Aorta (tissue), 5 donors: ENCODE measurements around the gene CTIF. TPM values are rescaled to one million over a fixed set of nuclear protein-coding genes. Genes with fewer than 3 reads are reported as not detected.
"Not testable (repeated sequence)": the region's sequence is repeated elsewhere in the genome, so short reads cannot be mapped to it uniquely, and the experiment has no call there.

Experiments used
- ATAC-seq: fragments of 200-7000 bp; cut with Tn5 transposase; one replicate; pipeline ENCODE4 v1.9.1; 2022; ENCODE audit warnings: moderate library complexity; ENCODE audit not compliant: low FRiP score
- DNase-seq, 2 donors: peaks; one replicate each; pipeline ENCODE4 v3.0.0-alpha.2; 2020
- H3K27ac ChIP-seq, 2 donors: one replicate each; pipeline ENCODE4 v1.5.1; 2013; ENCODE audit warnings: low read length in 2 of 2, mild to moderate bottlenecking in 2 of 2, moderate library complexity in 2 of 2, control low read depth in 1 of 2, inconsistent platforms in 1 of 2, low read depth in 1 of 2
- H3K27me3 ChIP-seq, 2 donors: one replicate each; pipeline ENCODE4 v1.6.1; 2013; ENCODE audit warnings: control low read depth in 1 of 2, low read length in 1 of 2, mild to moderate bottlenecking in 1 of 2, moderate library complexity in 1 of 2; ENCODE audit not compliant: insufficient read depth in 2 of 2, control insufficient read depth in 1 of 2
- H3K36me3 ChIP-seq, 2 donors: one replicate each; pipeline ENCODE4 v1.6.1; 2013; ENCODE audit warnings: control low read depth in 1 of 2, low read length in 1 of 2, mild to moderate bottlenecking in 1 of 2; ENCODE audit not compliant: insufficient read depth in 2 of 2, control insufficient read depth in 1 of 2
- H3K4me1 ChIP-seq, 2 donors: one replicate each; pipeline ENCODE4 v1.6.1; 2013; ENCODE audit warnings: low read length in 2 of 2, control low read depth in 1 of 2, mild to moderate bottlenecking in 1 of 2, moderate library complexity in 1 of 2; ENCODE audit not compliant: insufficient read depth in 2 of 2, control insufficient read depth in 1 of 2
- H3K4me3 ChIP-seq, 2 donors: one replicate each; pipeline ENCODE4 v1.5.1; 2013; ENCODE audit warnings: low read length in 2 of 2, control low read depth in 1 of 2, mild to moderate bottlenecking in 1 of 2
- H3K9me3 ChIP-seq: one replicate; pipeline ENCODE4 v1.6.1; 2013; ENCODE audit warnings: mild to moderate bottlenecking, low read length; ENCODE audit not compliant: control insufficient read depth
- WGBS, 2 donors: extraction: QIAGEN DNeasy Blood & Tissue Kit; methylation state at CpG; one replicate each; pipeline ENCODE4 v1.1.7; 2013; 5-methylcytosine and 5-hydroxymethylcytosine counted together
- intact Hi-C, 2 donors: fragments of 100-400 bp; cut with DNase I; formaldehyde crosslinking; loops; one replicate each; pipeline versions ENCODE4 v1.14.2 to v1.15.0; 2022
- polyA plus RNA-seq, 2 donors: library from polyadenylated mRNA; stranded (reverse); fragments of 200-250 nt; gene quantifications; one replicate each; pipeline ENCODE4 v1.2.3, GENCODE V29; 2013
- total RNA-seq, 2 donors: library from RNA; stranded (reverse); fragmentation: NEBNext Ultra II Directional; extraction: Animal tissue kit (Norgen Biotek cat#: 25700); gene quantifications; one replicate each; pipeline ENCODE4 v1.2.1, GENCODE V29; 2021
- donor health status: healthy with polysubstance abuse.
- donor health status: Bipolar disorder and iron deficiency.
- donor health status: DM: no; HTN: no; CAD: no.
- donor health status: DM: no; HTN: no; CAD: no.
- donor health status: DM: yes; HTN: yes; CAD: no.

The CTIF gene
- total and polyA plus RNA-seq, 4 donors = 14.4 to 113 (median 93.4) TPM

DNA sequence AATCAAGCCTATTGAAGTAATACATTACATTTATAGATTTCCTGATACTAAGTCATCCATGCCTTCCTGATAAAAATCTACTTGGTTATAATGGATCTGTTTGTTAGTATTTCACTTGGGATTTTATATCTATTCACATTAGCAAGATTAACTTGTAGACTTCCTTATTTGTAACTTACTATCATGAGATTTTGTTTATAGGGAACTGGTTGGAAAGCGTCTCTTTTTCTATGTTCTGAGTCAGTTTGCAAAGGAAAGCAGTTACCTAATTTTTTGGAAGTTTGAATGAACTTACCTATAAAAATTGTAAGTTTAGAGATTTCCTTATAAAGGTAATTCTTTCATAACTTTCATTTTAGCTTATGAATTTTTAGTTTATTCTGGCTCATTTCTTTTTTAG is 270.5 kb downstream of the CTIF start:
- 54 to 55% methylated on average over 1 of the region's 1 CpG for WGBS, 2 donors
- no peak for ATAC-seq
- Histone ChIP-seq H3K9me3 (no peaks in the 10 kb centered on the region), H3K27me3 (no peaks in the 10 kb centered on the region), H3K4me1 (peaks cover 2 to 3% of the 10 kb centered on the region in 2 donors), H3K4me3 (no peak overlapping the region), H3K27ac (no peak overlapping the region), H3K36me3 (no peaks in the 10 kb centered on the region)
- no peak for DNase-seq
- intact Hi-C loops = no loop called here

- intact Hi-C loops = no loop called here
- Histone ChIP-seq H3K4me1 (peaks cover under 1 to 3% of the 10 kb centered on the region in 2 donors), H3K36me3 (no peaks in the 10 kb centered on the region), H3K9me3 (no peaks in the 10 kb centered on the region), H3K27me3 (no peaks in the 10 kb centered on the region), H3K4me3 (no peak overlapping the region), H3K27ac (no peak overlapping the region)
- DNase-seq (no peak), ATAC-seq (no peak)
Measured at GRCh38 chr18:48810805-48811204, 272.0 kb downstream of the CTIF start.

- H3K9me3 ChIP-seq = no peaks in the 10 kb centered on the region
- 91 to 92% methylated on average over 3 of the region's 3 CpGs for WGBS, 2 donors
- H3K4me3 ChIP-seq = no peak overlapping the region
- no peak overlapping the region for H3K27ac ChIP-seq
- ATAC-seq = no peak
- H3K36me3 ChIP-seq = no peaks in the 10 kb centered on the region
- H3K27me3 ChIP-seq = no peaks in the 10 kb centered on the region
- intact Hi-C loops = no loop called here
- peaks cover 0 to 3% of the 10 kb centered on the region in 2 donors for H3K4me1 ChIP-seq
- no peak for DNase-seq
Measured at GRCh38 chr18:48811401-48811800, 272.6 kb downstream of the CTIF start.

DNA sequence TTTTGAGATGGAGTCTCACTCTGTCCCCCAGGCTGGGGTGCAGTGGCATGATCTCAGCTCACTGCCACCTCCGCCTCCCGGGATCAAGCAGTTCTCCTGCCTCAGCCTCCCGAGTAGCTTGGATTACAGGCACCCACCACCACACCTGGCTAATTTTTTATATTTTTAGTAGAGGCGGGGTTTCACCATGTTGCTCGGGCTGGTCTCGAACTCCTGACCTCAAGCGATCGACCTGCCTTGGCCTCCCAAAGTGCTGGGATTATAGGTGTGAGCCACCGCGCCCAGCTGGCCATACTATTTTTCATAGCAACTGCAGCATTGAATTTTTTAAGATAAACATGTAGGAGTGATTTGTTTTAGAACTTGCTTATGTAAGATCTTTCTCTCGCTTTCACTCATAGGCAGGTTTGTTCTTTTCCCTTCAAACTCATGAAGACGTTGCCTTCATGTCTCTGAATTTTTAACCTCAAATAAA is 273.2 kb downstream of the CTIF start:
- H3K4me3 ChIP-seq, H3K9me3 ChIP-seq, ATAC-seq, H3K27me3 ChIP-seq, H3K36me3 ChIP-seq, DNase-seq, intact Hi-C loops, H3K4me1 ChIP-seq, H3K27ac ChIP-seq: not testable (repeated sequence)
- WGBS, 2 donors = 92 to 97% methylated on average over 12 of the region's 12 CpGs

DNA sequence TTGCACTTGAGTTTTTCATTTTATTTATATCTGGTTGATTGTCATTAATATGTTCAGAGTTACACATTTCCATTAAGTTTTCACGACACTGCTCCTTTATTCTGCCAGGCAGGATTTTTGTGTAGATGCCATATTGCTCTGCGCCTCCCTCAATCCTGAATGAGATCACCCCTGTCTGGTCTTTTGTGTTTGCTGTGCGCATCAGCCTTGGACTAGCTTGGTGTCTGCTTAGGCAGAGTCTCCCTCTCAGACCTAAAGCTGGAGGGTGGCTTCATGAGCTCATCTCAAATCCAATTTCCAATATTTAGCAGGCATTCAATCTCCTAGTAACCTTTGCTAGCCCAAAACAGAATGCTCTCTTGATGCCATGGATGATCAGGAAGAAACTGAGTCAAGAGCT is 274.5 kb downstream of the CTIF start:
- DNase-seq = no peak
- Histone ChIP-seq H3K4me1 (peaks cover 0 to 3% of the 10 kb centered on the region in 2 donors), H3K27ac (no peak overlapping the region), H3K36me3 (no peaks in the 10 kb centered on the region), H3K27me3 (no peaks in the 10 kb centered on the region), H3K9me3 (no peaks in the 10 kb centered on the region), H3K4me3 (no peak overlapping the region)
- 89 to 92% methylated on average over 3 of the region's 3 CpGs for WGBS, 2 donors
- ATAC-seq = no peak
- intact Hi-C loops = no loop called here

- intact Hi-C loops = no loop called here
- WGBS, 2 donors = 52 to 63% methylated on average over 5 of the region's 5 CpGs
- Histone ChIP-seq H3K27me3 (no peaks in the 10 kb centered on the region), H3K9me3 (no peaks in the 10 kb centered on the region), H3K36me3 (no peaks in the 10 kb centered on the region), H3K27ac (no peak overlapping the region), H3K4me3 (no peak overlapping the region), H3K4me1 (peaks cover 0 to 3% of the 10 kb centered on the region in 2 donors)
- ATAC-seq (no peak), DNase-seq (peak; percentile 23 to 41)
Measured at GRCh38 chr18:48813833-48814489, 275.1 kb downstream of the CTIF start.

GRCh38 chr18:48814490-48815178 is 275.8 kb downstream of the CTIF start:
- peak; percentile 31 to 36 for DNase-seq
- Histone ChIP-seq H3K4me1 (peaks cover 0 to 3% of the 10 kb centered on the region in 2 donors), H3K27ac (peak overlapping the region; percentile 4 to 58), H3K4me3 (no peak overlapping the region), H3K36me3 (peaks cover 0 to 4% of the 10 kb centered on the region in 2 donors), H3K27me3 (no peaks in the 10 kb centered on the region), H3K9me3 (no peaks in the 10 kb centered on the region)
- intact Hi-C loops = no loop called here
- no peak for ATAC-seq
- 48 to 51% methylated on average over 5 of the region's 5 CpGs for WGBS, 2 donors

DNA sequence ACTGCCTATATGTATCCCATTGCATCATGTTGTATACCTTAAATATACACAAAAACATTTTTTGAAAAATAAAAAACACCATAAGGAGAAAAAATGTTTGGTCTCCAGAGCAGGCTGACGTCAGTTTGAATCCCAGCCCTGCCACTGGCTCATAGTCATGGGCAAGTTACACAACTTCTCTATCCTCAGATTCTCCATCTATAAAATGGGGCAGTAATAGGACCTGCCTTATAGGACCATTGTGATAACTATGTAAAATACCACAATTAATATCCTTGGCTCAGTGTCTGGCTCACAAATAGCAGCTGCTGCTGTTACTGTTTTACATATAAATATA is 276.3 kb downstream of the CTIF start:
- Histone ChIP-seq H3K4me3 (no peak overlapping the region), H3K9me3 (no peaks in the 10 kb centered on the region), H3K27me3 (no peaks in the 10 kb centered on the region), H3K36me3 (peaks cover 0 to 4% of the 10 kb centered on the region in 2 donors), H3K4me1 (peaks cover 0 to 3% of the 10 kb centered on the region in 2 donors), H3K27ac (no peak overlapping the region)
- peak; percentile 22 to 31 for DNase-seq
- 18 to 34% methylated on average over 1 of the region's 1 CpG for WGBS, 2 donors
- intact Hi-C loops = no loop called here
- ATAC-seq = no peak
